Lower leg skin (tissue), 3 donors: Measurements from ENCODE around the gene OR4K1.

ENCODE experiments used
- CTCF ChIP-seq, 3 donors: fragments of 450-650 bp; IDR thresholded peaks; one replicate each; pipeline ENCODE4 v1.5.1; 2016; ENCODE audit warnings: antibody characterized with exemption in 3 of 3, mild to moderate bottlenecking in 3 of 3, moderate library complexity in 2 of 3
- POLR2A ChIP-seq, 2 donors: fragments of 450-650 bp; IDR thresholded peaks; one replicate each; pipeline ENCODE4 v1.6.1; 2016 to 2017; ENCODE audit warnings: antibody characterized with exemption in 2 of 2, mild to moderate bottlenecking in 1 of 2, moderate library complexity in 1 of 2

GRCh38 chr14:19974844-19975243 lies 44.1 kb downstream of the OR4K1 start:
- TF ChIP-seq POLR2A (IDR thresholded peaks at IDR 0.05) (no peak), CTCF (IDR thresholded peaks at IDR 0.05) (no peak)
